Right atrium auricular region (tissue), 2 donors: ENCODE data around the gene TIMM17A. TPM values are rescaled to one million over a fixed set of nuclear protein-coding genes. Genes with fewer than 3 reads are reported as not detected.
A peak's percentile ranks its signal among the peaks of the same experiment; 100 is the strongest.

Source experiments
- DNase-seq: peaks from one replicate; pipeline ENCODE4 v3.0.0-alpha.2; 2019; ENCODE audit warnings: low spot score
- H3K27ac ChIP-seq, 2 donors: fragments of 200-600 bp; sonication (generic); 1 replicate in 1 of 2; 2 replicates in 1 of 2; pipeline ENCODE4 v1.5.1; 2016 to 2019
- H3K27me3 ChIP-seq, 2 donors: fragments of 200-600 bp; sonication (generic); one replicate each; pipeline versions ENCODE4 v1.5.1 to v1.6.0; 2017 to 2019
- H3K36me3 ChIP-seq: fragments of 200-600 bp; sonication (generic); one replicate; pipeline ENCODE4 v1.5.1; 2016
- H3K4me1 ChIP-seq, 2 donors: fragments of 200-600 bp; sonication (generic); one replicate each; pipeline versions ENCODE4 v1.5.1 to v1.6.0; 2017 to 2019
- H3K4me3 ChIP-seq, 2 donors: fragments of 200-600 bp; sonication (generic); 1 replicate in 1 of 2; 2 replicates in 1 of 2; pipeline ENCODE4 v1.5.1; 2017 to 2019; ENCODE audit warnings: mild to moderate bottlenecking in 1 of 2, moderate library complexity in 1 of 2
- H3K9me3 ChIP-seq, 2 donors: fragments of 200-600 bp; sonication (generic); one replicate each; pipeline ENCODE4 v1.5.1; 2019
- CTCF ChIP-seq, 2 donors: fragments of 200-600 bp; sonication (generic); IDR thresholded peaks; one replicate each; pipeline ENCODE4 v1.5.1; 2019; ENCODE audit warnings: antibody characterized with exemption in 2 of 2
- total RNA-seq, 2 donors: library from RNA; depleted of rRNA; stranded (reverse); fragments of >200 nt; gene quantifications; one replicate each; pipeline ENCODE4 v1.1.0, GENCODE V29; 2016

TIMM17A gene
- total RNA-seq, 2 donors from 2014 or later, result 42.7 to 59.1 TPM

- peak; percentile 69 for DNase-seq
- no peaks in the 10 kb centered on the region for H3K36me3 ChIP-seq
- peak; percentile 19 to 42 for TF ChIP-seq CTCF (IDR thresholded peaks at IDR 0.05)
- H3K4me1 ChIP-seq, result peaks cover 0 to 21% of the 10 kb centered on the region in 2 donors
- H3K27ac ChIP-seq, result peak within 1 kb of the TSS; percentile 84 to 93
- no peaks in the 10 kb centered on the region for H3K27me3 ChIP-seq
- no peaks in the 10 kb centered on the region for H3K9me3 ChIP-seq
- H3K4me3 ChIP-seq, result peak within 1 kb of the TSS; percentile 90 to 96
Observed at GRCh38 chr1:201982623-201983379, 27.5 kb downstream of the TIMM17A start, which contains the start of gene RNPEP. Gene RNPEP (plus strand): TSS chr1:201982648. CDS start chr1:201982667, 19 bp downstream.

GRCh38 chr1:201983380-201983805 lies 28.1 kb downstream of the TIMM17A start:
- peaks cover 0 to 21% of the 10 kb centered on the region in 2 donors for H3K4me1 ChIP-seq
- no peak for DNase-seq

GRCh38 chr1:201984446-201984845 lies 29.1 kb downstream of the TIMM17A start:
- peaks cover 8% of the 10 kb centered on the region for H3K36me3 ChIP-seq
- peaks cover 0 to 21% of the 10 kb centered on the region in 2 donors for H3K4me1 ChIP-seq
- no peak for DNase-seq
- H3K27me3 ChIP-seq, result no peaks in the 10 kb centered on the region
- no peak for TF ChIP-seq CTCF (IDR thresholded peaks at IDR 0.05)
- no peaks in the 10 kb centered on the region for H3K9me3 ChIP-seq
- no peak overlapping the region for H3K27ac ChIP-seq
- H3K4me3 ChIP-seq, result no peak overlapping the region

More at GRCh38 chr1:201983380-201983805, 28.1 kb downstream of the TIMM17A start:
- TF ChIP-seq CTCF (IDR thresholded peaks at IDR 0.05), result no peak
- Histone ChIP-seq H3K9me3 (no peaks in the 10 kb centered on the region), H3K27me3 (no peaks in the 10 kb centered on the region), H3K36me3 (no peaks in the 10 kb centered on the region), H3K4me3 (peak overlapping the region; percentile 90 to 96), H3K27ac (peak overlapping the region; percentile 84 to 93)

- Histone ChIP-seq H3K27me3 (no peaks in the 10 kb centered on the region), H3K9me3 (no peaks in the 10 kb centered on the region), H3K36me3 (peaks cover 17% of the 10 kb centered on the region), H3K27ac (no peak overlapping the region), H3K4me1 (peaks cover 0 to 29% of the 10 kb centered on the region in 2 donors), H3K4me3 (no peak overlapping the region)
- no peak for TF ChIP-seq CTCF (IDR thresholded peaks at IDR 0.05)
- DNase-seq, result no peak
Observed at GRCh38 chr1:201985355-201985754, 30.1 kb downstream of the TIMM17A start.

- TF ChIP-seq CTCF (IDR thresholded peaks at IDR 0.05), result no peak
Observed at GRCh38 chr1:201988601-201989000, 33.3 kb downstream of the TIMM17A start.

More at GRCh38 chr1:201988601-201989000, 33.3 kb downstream of the TIMM17A start:
- no peak for DNase-seq
- H3K9me3 ChIP-seq, result no peaks in the 10 kb centered on the region
- peaks cover 43% of the 10 kb centered on the region for H3K36me3 ChIP-seq
- H3K27ac ChIP-seq, result no peak overlapping the region
- peaks cover 0 to 21% of the 10 kb centered on the region in 2 donors for H3K4me1 ChIP-seq
- H3K27me3 ChIP-seq, result no peaks in the 10 kb centered on the region
- no peak overlapping the region for H3K4me3 ChIP-seq
